SK-N-MC (cell line): Measurements from ENCODE around the gene FNTB.

Experiments
- EZH2 ChIP-seq: fragments of 200-600 bp; sonication (generic); IDR thresholded peaks from one replicate; pipeline ENCODE4 v1.6.1; 2017; ENCODE audit warnings: antibody characterized with exemption
- POLR2AphosphoS5 ChIP-seq: IDR thresholded peaks from 2 replicates; pipeline ENCODE4 v1.6.1; 2012; ENCODE audit warnings: mild to moderate bottlenecking, low read depth, low read length, borderline replicate concordance

DNA sequence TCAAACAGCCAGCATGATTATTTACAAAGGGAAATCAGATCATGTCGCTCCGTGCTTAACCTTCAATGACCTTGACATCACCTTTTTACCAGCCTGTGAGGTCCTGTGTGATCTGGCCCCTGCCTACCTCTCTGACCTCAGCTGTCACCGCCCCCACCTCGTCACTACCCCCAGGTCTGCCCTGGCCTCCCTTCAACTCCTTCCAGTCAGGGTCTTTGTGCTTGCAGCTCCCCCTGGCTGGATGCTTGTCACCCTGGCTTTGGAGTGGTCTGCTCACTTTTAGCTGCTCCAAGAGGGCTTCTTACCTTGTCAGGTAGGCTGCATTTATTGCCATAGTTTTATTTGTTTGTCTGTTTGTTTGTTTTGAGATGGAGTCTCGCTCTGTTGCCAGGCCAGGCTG lies 123.8 kb downstream of the FNTB start:
- TF ChIP-seq EZH2 (no peak), POLR2AphosphoS5 (no peak)
